Neural cell (in vitro differentiated cells): ENCODE measurements around the gene PPARG. TPM values are rescaled to one million over a fixed set of nuclear protein-coding genes. Genes with fewer than 3 reads are reported as not detected.

Experiments used
- H2AFZ ChIP-seq: fragments of 200-600, 300-800 bp; sonication (generic), shearing (Covaris generic); 2 replicates; pipeline ENCODE4 v1.6.0; 2014; ENCODE audit warnings: low read depth, mild to moderate bottlenecking, antibody characterized with exemption, low read length, moderate library complexity
- H3F3A ChIP-seq: fragments of 200-600 bp; shearing (Covaris generic); 2 replicates; pipeline ENCODE4 v1.6.1; 2016; ENCODE audit warnings: mild to moderate bottlenecking, moderate library complexity, mixed read lengths, antibody characterized with exemption, low read length; ENCODE audit not compliant: insufficient read depth, poor library complexity, severe bottlenecking
- H3K27ac ChIP-seq: fragments of 200-600, 300-800 bp; sonication (generic), shearing (Covaris generic); 2 replicates; pipeline ENCODE4 v1.5.1; 2014; ENCODE audit warnings: mild to moderate bottlenecking, low read length, moderate library complexity
- H3K27me3 ChIP-seq: fragments of 300-800, 200-600 bp; sonication (generic), shearing (Covaris generic); 2 replicates; pipeline ENCODE4 v1.6.0; 2014; ENCODE audit warnings: mild to moderate bottlenecking, low read depth, low read length, moderate library complexity; ENCODE audit not compliant: insufficient read depth
- H3K36me3 ChIP-seq: fragments of 300-800, 200-600 bp; sonication (generic), shearing (Covaris generic); 2 replicates; pipeline ENCODE4 v1.5.1; 2014; ENCODE audit warnings: mild to moderate bottlenecking, antibody characterized with exemption, low read length, moderate library complexity; ENCODE audit not compliant: insufficient read depth
- H3K4me2 ChIP-seq: fragments of 300-800, 200-600 bp; sonication (generic), shearing (Covaris generic); 2 replicates; pipeline ENCODE4 v1.6.0; 2014; ENCODE audit warnings: mild to moderate bottlenecking, low read length
- H3K4me3 ChIP-seq: fragments of 300-800, 200-600 bp; sonication (generic), shearing (Covaris generic); 2 replicates; pipeline ENCODE4 v1.5.1; 2014; ENCODE audit warnings: mild to moderate bottlenecking, low read length, moderate library complexity
- H3K79me2 ChIP-seq: fragments of 200-600 bp; shearing (Covaris generic); replicated peaks from 2 replicates; pipeline ENCODE4 v1.6.0; 2014; ENCODE audit warnings: mild to moderate bottlenecking, low read length, moderate library complexity; ENCODE audit not compliant: insufficient read depth
- H3K9ac ChIP-seq: fragments of 300-800, 200-600 bp; sonication (generic), shearing (Covaris generic); 2 replicates; pipeline ENCODE4 v1.6.1; 2016; ENCODE audit warnings: mild to moderate bottlenecking, low read length, mixed read lengths
- H3K9me2 ChIP-seq: fragments of 200-600 bp; shearing (Covaris generic); 2 replicates; pipeline ENCODE4 v1.6.1; 2016; ENCODE audit warnings: mild to moderate bottlenecking, low read length, mixed read lengths; ENCODE audit not compliant: insufficient read depth
- H3K9me3 ChIP-seq: fragments of 200-600, 300-800 bp; sonication (generic), shearing (Covaris generic); 2 replicates; pipeline ENCODE4 v1.6.1; 2016; ENCODE audit warnings: mild to moderate bottlenecking, mixed run types, low read length, moderate library complexity, mixed read lengths
- H4K20me1 ChIP-seq: fragments of 200-600 bp; shearing (Covaris generic); 2 replicates; pipeline ENCODE4 v1.6.1; 2016; ENCODE audit warnings: mild to moderate bottlenecking, mixed run types; ENCODE audit not compliant: insufficient read depth
- EP300 ChIP-seq: fragments of 450-650 bp; conservative IDR thresholded peaks from 2 replicates; pipeline ENCODE4 v1.6.1; 2014; ENCODE audit warnings: antibody characterized with exemption, mild to moderate bottlenecking, moderate library complexity; ENCODE audit not compliant: poor library complexity, severe bottlenecking
- EZH2 ChIP-seq: fragments of 200-600, 300-800 bp; shearing (Covaris generic), sonication (generic); IDR thresholded peaks from 2 replicates; pipeline ENCODE4 v1.6.1; 2014; ENCODE audit warnings: antibody characterized with exemption, low read length, borderline replicate concordance, mild to moderate bottlenecking; ENCODE audit not compliant: insufficient read depth, poor library complexity, severe bottlenecking
- MXI1 ChIP-seq: fragments of 450-650 bp; conservative IDR thresholded peaks from 2 replicates; pipeline ENCODE4 v1.6.1; 2014; ENCODE audit warnings: antibody characterized with exemption, mild to moderate bottlenecking; ENCODE audit not compliant: poor library complexity, severe bottlenecking
- POLR2AphosphoS5 ChIP-seq: IDR thresholded peaks from 2 replicates; pipeline ENCODE4 v1.6.1; 2012
- RAD21 ChIP-seq: fragments of 450-650 bp; conservative IDR thresholded peaks from 2 replicates; pipeline ENCODE4 v1.6.1; 2014; ENCODE audit warnings: antibody characterized with exemption, mild to moderate bottlenecking, moderate library complexity
- SMC3 ChIP-seq: fragments of 450-650 bp; conservative IDR thresholded peaks from 2 replicates; pipeline ENCODE4 v1.6.1; 2014; ENCODE audit warnings: antibody characterized with exemption, mild to moderate bottlenecking, moderate library complexity; ENCODE audit not compliant: poor library complexity
- TAF1 ChIP-seq: IDR thresholded peaks from 2 replicates; pipeline ENCODE4 v1.6.1; 2012; ENCODE audit warnings: low read depth
- polyA plus RNA-seq: library from polyadenylated mRNA; depleted of rRNA; stranded (reverse); fragments of >200 nt; gene quantifications from 2 replicates; pipeline ENCODE4 v1.2.3, GENCODE V29; 2014
- TF ChIP-seq, protein P1 (sequence below): IDR thresholded peaks from 2 replicates; pipeline ENCODE4 v1.6.1; 2012; ENCODE audit warnings: borderline replicate concordance
- TF ChIP-seq, protein P2 (sequence below): fragments of 450-650 bp; IDR thresholded peaks from 2 replicates; pipeline ENCODE4 v1.5.1; 2014; ENCODE audit warnings: antibody characterized with exemption, mild to moderate bottlenecking, moderate library complexity; ENCODE audit not compliant: poor library complexity, severe bottlenecking

PPARG gene
- polyA plus RNA-seq, 1 donor from 2014 or later, result 0.35 TPM

DNA sequence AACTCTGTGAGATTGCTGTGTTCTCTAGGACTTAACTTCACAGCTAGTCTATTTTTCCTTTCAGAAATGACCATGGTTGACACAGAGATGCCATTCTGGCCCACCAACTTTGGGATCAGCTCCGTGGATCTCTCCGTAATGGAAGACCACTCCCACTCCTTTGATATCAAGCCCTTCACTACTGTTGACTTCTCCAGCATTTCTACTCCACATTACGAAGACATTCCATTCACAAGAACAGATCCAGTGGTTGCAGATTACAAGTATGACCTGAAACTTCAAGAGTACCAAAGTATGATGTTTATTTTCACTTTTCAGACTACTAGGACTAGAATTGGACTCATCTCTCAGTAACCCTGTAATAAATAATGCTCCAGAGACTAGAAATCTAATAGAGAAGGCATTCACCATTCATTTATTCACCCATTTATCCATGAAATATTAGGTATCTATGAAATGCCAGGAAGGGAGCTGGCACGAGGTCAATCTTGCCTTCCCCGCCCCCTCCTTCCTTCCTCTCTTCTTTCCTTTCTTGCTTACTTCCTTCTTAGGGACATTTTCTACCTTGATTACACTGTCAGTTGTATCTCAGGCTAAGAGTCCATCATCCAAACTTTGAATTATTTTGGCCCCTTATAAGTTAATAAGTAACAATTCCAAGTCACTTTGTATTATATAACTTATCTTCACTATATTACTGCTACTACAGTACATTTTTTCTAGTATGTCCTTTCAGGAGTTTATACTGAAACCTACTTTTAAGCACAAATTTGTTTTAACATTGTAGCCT is 91.0 kb downstream of the PPARG start:
- Histone ChIP-seq H3K4me2 (no peak overlapping the region), H3F3A (no peaks in the 10 kb centered on the region), H3K27me3 (no peaks in the 10 kb centered on the region), H3K9me2 (no peaks in the 10 kb centered on the region), H2AFZ (no peak overlapping the region), H3K4me3 (no peak overlapping the region), H3K36me3 (no peaks in the 10 kb centered on the region), H4K20me1 (no peaks in the 10 kb centered on the region), H3K27ac (no peak overlapping the region), H3K79me2 (no peaks in the 10 kb centered on the region), H3K9me3 (no peaks in the 10 kb centered on the region), H3K9ac (no peak overlapping the region)
- TF ChIP-seq EP300 (no peak), EZH2 (no peak)
- TF ChIP-seq, protein P1, sequence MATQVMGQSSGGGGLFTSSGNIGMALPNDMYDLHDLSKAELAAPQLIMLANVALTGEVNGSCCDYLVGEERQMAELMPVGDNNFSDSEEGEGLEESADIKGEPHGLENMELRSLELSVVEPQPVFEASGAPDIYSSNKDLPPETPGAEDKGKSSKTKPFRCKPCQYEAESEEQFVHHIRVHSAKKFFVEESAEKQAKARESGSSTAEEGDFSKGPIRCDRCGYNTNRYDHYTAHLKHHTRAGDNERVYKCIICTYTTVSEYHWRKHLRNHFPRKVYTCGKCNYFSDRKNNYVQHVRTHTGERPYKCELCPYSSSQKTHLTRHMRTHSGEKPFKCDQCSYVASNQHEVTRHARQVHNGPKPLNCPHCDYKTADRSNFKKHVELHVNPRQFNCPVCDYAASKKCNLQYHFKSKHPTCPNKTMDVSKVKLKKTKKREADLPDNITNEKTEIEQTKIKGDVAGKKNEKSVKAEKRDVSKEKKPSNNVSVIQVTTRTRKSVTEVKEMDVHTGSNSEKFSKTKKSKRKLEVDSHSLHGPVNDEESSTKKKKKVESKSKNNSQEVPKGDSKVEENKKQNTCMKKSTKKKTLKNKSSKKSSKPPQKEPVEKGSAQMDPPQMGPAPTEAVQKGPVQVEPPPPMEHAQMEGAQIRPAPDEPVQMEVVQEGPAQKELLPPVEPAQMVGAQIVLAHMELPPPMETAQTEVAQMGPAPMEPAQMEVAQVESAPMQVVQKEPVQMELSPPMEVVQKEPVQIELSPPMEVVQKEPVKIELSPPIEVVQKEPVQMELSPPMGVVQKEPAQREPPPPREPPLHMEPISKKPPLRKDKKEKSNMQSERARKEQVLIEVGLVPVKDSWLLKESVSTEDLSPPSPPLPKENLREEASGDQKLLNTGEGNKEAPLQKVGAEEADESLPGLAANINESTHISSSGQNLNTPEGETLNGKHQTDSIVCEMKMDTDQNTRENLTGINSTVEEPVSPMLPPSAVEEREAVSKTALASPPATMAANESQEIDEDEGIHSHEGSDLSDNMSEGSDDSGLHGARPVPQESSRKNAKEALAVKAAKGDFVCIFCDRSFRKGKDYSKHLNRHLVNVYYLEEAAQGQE, result no peak

DNA sequence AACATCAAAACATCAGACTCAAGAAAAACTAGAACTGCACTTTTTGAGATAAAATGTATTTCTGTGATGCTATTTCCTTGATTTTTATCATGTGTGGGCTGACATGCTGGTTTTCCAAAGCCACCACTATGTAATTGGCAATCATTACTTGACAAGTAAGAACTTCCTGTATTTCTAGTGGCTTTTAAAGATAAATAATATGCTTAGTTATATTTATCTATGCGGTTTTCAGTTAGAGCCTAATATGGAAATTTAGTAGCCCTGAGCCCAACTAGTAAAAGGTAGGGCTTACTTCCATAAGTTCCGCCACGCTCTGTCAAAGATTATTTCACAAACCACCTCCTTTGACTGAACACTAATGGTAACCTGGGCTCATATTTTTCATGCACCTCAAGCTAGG is 91.6 kb downstream of the PPARG start:
- Histone ChIP-seq H3K36me3 (no peaks in the 10 kb centered on the region), H3K9ac (no peak overlapping the region), H3K4me3 (no peak overlapping the region), H3K4me2 (no peak overlapping the region), H3K79me2 (no peaks in the 10 kb centered on the region), H4K20me1 (no peaks in the 10 kb centered on the region), H3K9me2 (no peaks in the 10 kb centered on the region), H3K27ac (no peak overlapping the region), H2AFZ (no peak overlapping the region), H3F3A (no peaks in the 10 kb centered on the region), H3K27me3 (no peaks in the 10 kb centered on the region), H3K9me3 (no peaks in the 10 kb centered on the region)
- TF ChIP-seq EP300 (no peak), EZH2 (no peak), SMC3 (no peak), TAF1 (no peak), MXI1 (no peak), POLR2AphosphoS5 (no peak), RAD21 (no peak)
- TF ChIP-seq, protein P1, result no peak
- TF ChIP-seq, protein P2, sequence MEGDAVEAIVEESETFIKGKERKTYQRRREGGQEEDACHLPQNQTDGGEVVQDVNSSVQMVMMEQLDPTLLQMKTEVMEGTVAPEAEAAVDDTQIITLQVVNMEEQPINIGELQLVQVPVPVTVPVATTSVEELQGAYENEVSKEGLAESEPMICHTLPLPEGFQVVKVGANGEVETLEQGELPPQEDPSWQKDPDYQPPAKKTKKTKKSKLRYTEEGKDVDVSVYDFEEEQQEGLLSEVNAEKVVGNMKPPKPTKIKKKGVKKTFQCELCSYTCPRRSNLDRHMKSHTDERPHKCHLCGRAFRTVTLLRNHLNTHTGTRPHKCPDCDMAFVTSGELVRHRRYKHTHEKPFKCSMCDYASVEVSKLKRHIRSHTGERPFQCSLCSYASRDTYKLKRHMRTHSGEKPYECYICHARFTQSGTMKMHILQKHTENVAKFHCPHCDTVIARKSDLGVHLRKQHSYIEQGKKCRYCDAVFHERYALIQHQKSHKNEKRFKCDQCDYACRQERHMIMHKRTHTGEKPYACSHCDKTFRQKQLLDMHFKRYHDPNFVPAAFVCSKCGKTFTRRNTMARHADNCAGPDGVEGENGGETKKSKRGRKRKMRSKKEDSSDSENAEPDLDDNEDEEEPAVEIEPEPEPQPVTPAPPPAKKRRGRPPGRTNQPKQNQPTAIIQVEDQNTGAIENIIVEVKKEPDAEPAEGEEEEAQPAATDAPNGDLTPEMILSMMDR, result no peak
